Measurements from ENCODE around the gene GRK4.

DNA sequence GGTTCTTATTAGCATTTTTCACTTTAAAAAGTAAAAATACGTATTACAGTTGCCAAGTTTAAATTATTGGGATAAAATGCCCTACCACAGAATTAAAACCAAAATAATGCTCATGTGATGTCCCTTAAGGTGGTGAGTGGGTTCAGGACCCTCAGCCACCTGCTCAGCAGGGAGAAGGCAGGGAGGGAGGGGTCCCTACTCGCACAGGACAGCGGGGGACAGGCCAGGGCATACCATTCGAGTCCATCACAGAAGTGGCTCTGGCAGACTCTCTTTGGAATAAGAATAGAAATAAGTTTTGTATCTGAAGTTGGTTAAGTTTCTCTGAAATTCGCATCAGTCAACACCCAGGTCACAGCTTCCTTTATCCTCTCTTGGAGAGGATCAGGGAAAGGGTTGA is 37.9 kb upstream of the GRK4 start:
- no peak for TF ChIP-seq GABPA (IDR thresholded peaks at IDR 0.05; ENCODE audit: low read depth)
- TF ChIP-seq CTCF (IDR thresholded peaks at IDR 0.05; ENCODE audit: insufficient read depth, low read length) = no peak
- TF ChIP-seq POLR2AphosphoS5 (IDR thresholded peaks at IDR 0.05; ENCODE audit: low read depth) = no peak
- TF ChIP-seq, protein P1, sequence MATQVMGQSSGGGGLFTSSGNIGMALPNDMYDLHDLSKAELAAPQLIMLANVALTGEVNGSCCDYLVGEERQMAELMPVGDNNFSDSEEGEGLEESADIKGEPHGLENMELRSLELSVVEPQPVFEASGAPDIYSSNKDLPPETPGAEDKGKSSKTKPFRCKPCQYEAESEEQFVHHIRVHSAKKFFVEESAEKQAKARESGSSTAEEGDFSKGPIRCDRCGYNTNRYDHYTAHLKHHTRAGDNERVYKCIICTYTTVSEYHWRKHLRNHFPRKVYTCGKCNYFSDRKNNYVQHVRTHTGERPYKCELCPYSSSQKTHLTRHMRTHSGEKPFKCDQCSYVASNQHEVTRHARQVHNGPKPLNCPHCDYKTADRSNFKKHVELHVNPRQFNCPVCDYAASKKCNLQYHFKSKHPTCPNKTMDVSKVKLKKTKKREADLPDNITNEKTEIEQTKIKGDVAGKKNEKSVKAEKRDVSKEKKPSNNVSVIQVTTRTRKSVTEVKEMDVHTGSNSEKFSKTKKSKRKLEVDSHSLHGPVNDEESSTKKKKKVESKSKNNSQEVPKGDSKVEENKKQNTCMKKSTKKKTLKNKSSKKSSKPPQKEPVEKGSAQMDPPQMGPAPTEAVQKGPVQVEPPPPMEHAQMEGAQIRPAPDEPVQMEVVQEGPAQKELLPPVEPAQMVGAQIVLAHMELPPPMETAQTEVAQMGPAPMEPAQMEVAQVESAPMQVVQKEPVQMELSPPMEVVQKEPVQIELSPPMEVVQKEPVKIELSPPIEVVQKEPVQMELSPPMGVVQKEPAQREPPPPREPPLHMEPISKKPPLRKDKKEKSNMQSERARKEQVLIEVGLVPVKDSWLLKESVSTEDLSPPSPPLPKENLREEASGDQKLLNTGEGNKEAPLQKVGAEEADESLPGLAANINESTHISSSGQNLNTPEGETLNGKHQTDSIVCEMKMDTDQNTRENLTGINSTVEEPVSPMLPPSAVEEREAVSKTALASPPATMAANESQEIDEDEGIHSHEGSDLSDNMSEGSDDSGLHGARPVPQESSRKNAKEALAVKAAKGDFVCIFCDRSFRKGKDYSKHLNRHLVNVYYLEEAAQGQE (IDR thresholded peaks at IDR 0.05; ENCODE audit: insufficient replicate concordance, low read depth) = no peak
- TF ChIP-seq SPI1 (IDR thresholded peaks at IDR 0.05; ENCODE audit: borderline replicate concordance, low read depth) = no peak

All from HL-60 (cell line).